Endodermal cell (in vitro differentiated cells): Measurements from ENCODE around the gene FAM118A. TPM values are rescaled to one million over a fixed set of nuclear protein-coding genes. Genes with fewer than 3 reads are reported as not detected.

Source experiments
- DNase-seq: peaks from one replicate; pipeline ENCODE4 v3.0.0-alpha.2; 2017
- H3K27ac ChIP-seq: 2 replicates; pipeline ENCODE4 v1.5.1; 2013; ENCODE audit warnings: mild to moderate bottlenecking, low read depth, low read length, moderate library complexity
- H3K27me3 ChIP-seq: 2 replicates; pipeline ENCODE4 v1.6.1; 2013; ENCODE audit warnings: mild to moderate bottlenecking, low read length, moderate library complexity; ENCODE audit not compliant: insufficient read depth, control insufficient read depth, poor library complexity, severe bottlenecking
- H3K36me3 ChIP-seq: 2 replicates; pipeline ENCODE4 v1.7.0; 2013; ENCODE audit warnings: mild to moderate bottlenecking, low read length, moderate library complexity; ENCODE audit not compliant: control insufficient read depth, insufficient read depth
- H3K4me1 ChIP-seq: one replicate; pipeline ENCODE4 v1.7.0; 2013; ENCODE audit warnings: low read length; ENCODE audit not compliant: control insufficient read depth, insufficient read depth
- H3K4me3 ChIP-seq: 2 replicates; pipeline ENCODE4 v1.5.1; 2013; ENCODE audit warnings: mild to moderate bottlenecking, low read length, moderate library complexity
- H3K9ac ChIP-seq: 2 replicates; pipeline ENCODE4 v1.6.1; 2013; ENCODE audit warnings: mild to moderate bottlenecking, low read length, moderate library complexity; ENCODE audit not compliant: poor library complexity, severe bottlenecking; ENCODE audit errors: extremely low read depth
- H3K9me3 ChIP-seq: 2 replicates; pipeline ENCODE4 v1.6.1; 2013; ENCODE audit warnings: mild to moderate bottlenecking, low read length, moderate library complexity; ENCODE audit not compliant: control insufficient read depth
- H3K27ac Mint-ChIP-seq: 2 replicates; pipeline ENCODE4 v1.8.0; 2020; ENCODE audit warnings: mixed read lengths
- H3K27me3 Mint-ChIP-seq: 2 replicates; pipeline ENCODE4 v1.8.0; 2021; ENCODE audit warnings: mild to moderate bottlenecking, mixed read lengths; ENCODE audit not compliant: insufficient read depth
- H3K36me3 Mint-ChIP-seq: 2 replicates; pipeline ENCODE4 v1.8.0; 2020; ENCODE audit warnings: low read depth, mixed read lengths
- H3K4me1 Mint-ChIP-seq: 2 replicates; pipeline ENCODE4 v1.8.0; 2020; ENCODE audit warnings: mixed read lengths
- H3K4me3 Mint-ChIP-seq: 2 replicates; pipeline ENCODE4 v1.8.0; 2020; ENCODE audit warnings: mild to moderate bottlenecking, moderate library complexity, mixed read lengths
- H3K9me3 Mint-ChIP-seq: 2 replicates; pipeline ENCODE4 v1.8.0; 2020; ENCODE audit warnings: mild to moderate bottlenecking, mixed read lengths
- CTCF ChIP-seq: fragments of 200-600 bp; sonication (generic); conservative IDR thresholded peaks from 2 replicates; pipeline ENCODE4 v1.5.0; 2021; ENCODE audit warnings: antibody characterized with exemption, mild to moderate bottlenecking
- WGBS, 2 experiments: methylation state at CpG; one replicate each; pipeline versions ENCODE4 v1.1.5 to v1.1.7; 2013; ENCODE audit warnings: missing lambda C conversion rate in 2 of 2, mixed read lengths in 1 of 2; ENCODE audit not compliant: insufficient coverage in 1 of 2, insufficient read length in 1 of 2; 5-methylcytosine and 5-hydroxymethylcytosine counted together
- total RNA-seq, 2 donors: library from RNA; stranded (reverse); fragmentation: NEBNext Ultra II Directional in 1 of 2; extraction: Animal tissue kit (Norgen Biotek cat#: 25700) in 1 of 2; gene quantifications; 2 replicates in 1 of 2; 3 replicates in 1 of 2; pipeline ENCODE4 v1.2.1, GENCODE V29; 2021

FAM118A gene
- total RNA-seq, 2 donors from 2014 or later = 46.3 to 143 TPM

GRCh38 chr22:45303181-45303580 is 6.6 kb upstream of the FAM118A start:
- Mint-ChIP-seq H3K4me1 (peaks cover 10% of the 10 kb centered on the region), H3K4me3 (no peak overlapping the region), H3K27me3 (no peaks in the 10 kb centered on the region), H3K36me3 (no peaks in the 10 kb centered on the region), H3K27ac (no peak overlapping the region), H3K9me3 (no peaks in the 10 kb centered on the region)
- no peak for TF ChIP-seq CTCF
- no peaks in the 10 kb centered on the region for H3K9me3 ChIP-seq
- no peak overlapping the region for H3K4me3 ChIP-seq
- no peak overlapping the region for H3K9ac ChIP-seq
- no peak overlapping the region for H3K27ac ChIP-seq
- no peak for DNase-seq
- H3K27me3 ChIP-seq = no peaks in the 10 kb centered on the region
- no peaks in the 10 kb centered on the region for H3K4me1 ChIP-seq
- WGBS, 2 experiments = 92 to 96% methylated on average over 4 to 7 of the region's 7 CpGs
- H3K36me3 ChIP-seq = no peaks in the 10 kb centered on the region

GRCh38 chr22:45304971-45305370 is 4.8 kb upstream of the FAM118A start:
- Mint-ChIP-seq H3K27me3 (no peaks in the 10 kb centered on the region), H3K4me1 (peaks cover 10% of the 10 kb centered on the region), H3K9me3 (no peaks in the 10 kb centered on the region), H3K4me3 (no peak overlapping the region), H3K27ac (no peak overlapping the region), H3K36me3 (no peaks in the 10 kb centered on the region)
- DNase-seq = no peak
- H3K4me3 ChIP-seq = no peak overlapping the region
- no peak for TF ChIP-seq CTCF
- H3K9ac ChIP-seq = no peak overlapping the region
- 90 to 95% methylated on average over 4 to 6 of the region's 6 CpGs for WGBS, 2 experiments
- no peaks in the 10 kb centered on the region for H3K9me3 ChIP-seq
- H3K4me1 ChIP-seq = no peaks in the 10 kb centered on the region
- no peaks in the 10 kb centered on the region for H3K27me3 ChIP-seq
- H3K27ac ChIP-seq = no peak overlapping the region
- no peaks in the 10 kb centered on the region for H3K36me3 ChIP-seq

GRCh38 chr22:45305456-45306075 is 4.2 kb upstream of the FAM118A start:
- Mint-ChIP-seq H3K27ac (no peak overlapping the region), H3K36me3 (no peaks in the 10 kb centered on the region), H3K27me3 (no peaks in the 10 kb centered on the region), H3K9me3 (no peaks in the 10 kb centered on the region), H3K4me3 (no peak overlapping the region), H3K4me1 (peaks cover 11% of the 10 kb centered on the region)
- H3K36me3 ChIP-seq = no peaks in the 10 kb centered on the region
- H3K9ac ChIP-seq = no peak overlapping the region
- H3K27ac ChIP-seq = no peak overlapping the region
- H3K4me3 ChIP-seq = no peak overlapping the region
- WGBS, 2 experiments = 90% methylated on average over 6 of the region's 6 CpGs; no CpG with 5 or more reads in 1 of the 2 experiments
- H3K27me3 ChIP-seq = no peaks in the 10 kb centered on the region
- DNase-seq = no peak
- H3K4me1 ChIP-seq = no peaks in the 10 kb centered on the region
- TF ChIP-seq CTCF = no peak
- no peaks in the 10 kb centered on the region for H3K9me3 ChIP-seq
